Retinal pigment epithelial cell (primary cell): ENCODE results near the gene EIF4E1B.

Experiments
- DNase-seq: peaks from one replicate; pipeline ENCODE4 v3.0.0-alpha.2; 2010; ENCODE audit warnings: low read depth
- H3K4me3 ChIP-seq: 2 replicates; pipeline ENCODE4 v1.5.1; 2011; ENCODE audit warnings: mild to moderate bottlenecking, low read length, control low read depth, moderate library complexity
- CTCF ChIP-seq: conservative IDR thresholded peaks from 2 replicates; pipeline ENCODE4 v1.5.1; 2011; ENCODE audit warnings: low read depth, low read length, control low read depth, inconsistent platforms

EIF4E1B gene

GRCh38 chr5:176608142-176608705 is 22.3 kb upstream of the EIF4E1B start:
- DNase-seq: no peak
- no peak overlapping the region for H3K4me3 ChIP-seq
- no peak for TF ChIP-seq CTCF

- no peak for TF ChIP-seq CTCF
- H3K4me3 ChIP-seq: peak overlapping the region; percentile 49
- no peak for DNase-seq
Observed at GRCh38 chr5:176608937-176609723, 21.3 kb upstream of the EIF4E1B start.

- DNase-seq: no peak
Observed at GRCh38 chr5:176609724-176610434, 20.6 kb upstream of the EIF4E1B start, which contains the start of gene GPRIN1. Gene GPRIN1, minus strand, starts transcription at chr5:176610156. Its CDS starts 10,322 bp downstream, at chr5:176599834.

GRCh38 chr5:176610435-176610773 is 20.1 kb upstream of the EIF4E1B start:
- peak overlapping the region; percentile 56 for H3K4me3 ChIP-seq
- TF ChIP-seq CTCF: no peak
- no peak for DNase-seq

More at GRCh38 chr5:176609724-176610434, 20.6 kb upstream of the EIF4E1B start, which contains the start of gene GPRIN1:
- peak; percentile 21 for TF ChIP-seq CTCF
- peak within 1 kb of the TSS; percentile 56 for H3K4me3 ChIP-seq

- DNase-seq: peak; percentile 39
- no peak for TF ChIP-seq CTCF
- no peak overlapping the region for H3K4me3 ChIP-seq
Observed at GRCh38 chr5:176611435-176611834, 19.0 kb upstream of the EIF4E1B start.

- no peak for TF ChIP-seq CTCF
- no peak overlapping the region for H3K4me3 ChIP-seq
- no peak for DNase-seq
Observed at GRCh38 chr5:176612008-176612407, 18.5 kb upstream of the EIF4E1B start.

- no peak for DNase-seq
- H3K4me3 ChIP-seq: no peak overlapping the region
- TF ChIP-seq CTCF: no peak
Observed at GRCh38 chr5:176612855-176613254, 17.6 kb upstream of the EIF4E1B start.
